Activated T-cell treated with anti-CD3 and anti-CD28 coated beads, Interleukin-2, amount 50 U/mL, for 4 hours (primary cell): Measurements from ENCODE around the gene FGF3. TPM values are rescaled to one million over a fixed set of nuclear protein-coding genes. Genes with fewer than 3 reads are reported as not detected.

Source experiments
- ATAC-seq, 2 donors: fragments of 200-7000 bp; cut with Tn5 transposase; one replicate each; pipeline ENCODE4 v1.10.0; 2021
- DNase-seq: peaks from one replicate; pipeline ENCODE4 v3.0.0-alpha.2; 2020
- H3K27me3 Mint-ChIP-seq: one replicate; pipeline ENCODE4 v1.8.0; 2021; ENCODE audit warnings: low read depth, mixed read lengths
- H3K36me3 Mint-ChIP-seq: one replicate; pipeline ENCODE4 v1.8.0; 2022; ENCODE audit warnings: mixed read lengths; ENCODE audit not compliant: insufficient read depth
- H3K4me1 Mint-ChIP-seq: one replicate; pipeline ENCODE4 v1.8.0; 2021; ENCODE audit warnings: low read depth, mixed read lengths
- H3K4me3 Mint-ChIP-seq: one replicate; pipeline ENCODE4 v1.8.0; 2021; ENCODE audit warnings: mild to moderate bottlenecking, moderate library complexity, mixed read lengths
- H3K9me3 Mint-ChIP-seq: one replicate; pipeline ENCODE4 v1.8.0; 2021; ENCODE audit warnings: mixed read lengths
- total RNA-seq, 3 donors: library from RNA; stranded (reverse); gene quantifications; one replicate each; pipeline ENCODE4 v1.2.1, GENCODE V29; 2021

The FGF3 gene
- total RNA-seq, 3 donors from 2014 or later = not detected

DNA sequence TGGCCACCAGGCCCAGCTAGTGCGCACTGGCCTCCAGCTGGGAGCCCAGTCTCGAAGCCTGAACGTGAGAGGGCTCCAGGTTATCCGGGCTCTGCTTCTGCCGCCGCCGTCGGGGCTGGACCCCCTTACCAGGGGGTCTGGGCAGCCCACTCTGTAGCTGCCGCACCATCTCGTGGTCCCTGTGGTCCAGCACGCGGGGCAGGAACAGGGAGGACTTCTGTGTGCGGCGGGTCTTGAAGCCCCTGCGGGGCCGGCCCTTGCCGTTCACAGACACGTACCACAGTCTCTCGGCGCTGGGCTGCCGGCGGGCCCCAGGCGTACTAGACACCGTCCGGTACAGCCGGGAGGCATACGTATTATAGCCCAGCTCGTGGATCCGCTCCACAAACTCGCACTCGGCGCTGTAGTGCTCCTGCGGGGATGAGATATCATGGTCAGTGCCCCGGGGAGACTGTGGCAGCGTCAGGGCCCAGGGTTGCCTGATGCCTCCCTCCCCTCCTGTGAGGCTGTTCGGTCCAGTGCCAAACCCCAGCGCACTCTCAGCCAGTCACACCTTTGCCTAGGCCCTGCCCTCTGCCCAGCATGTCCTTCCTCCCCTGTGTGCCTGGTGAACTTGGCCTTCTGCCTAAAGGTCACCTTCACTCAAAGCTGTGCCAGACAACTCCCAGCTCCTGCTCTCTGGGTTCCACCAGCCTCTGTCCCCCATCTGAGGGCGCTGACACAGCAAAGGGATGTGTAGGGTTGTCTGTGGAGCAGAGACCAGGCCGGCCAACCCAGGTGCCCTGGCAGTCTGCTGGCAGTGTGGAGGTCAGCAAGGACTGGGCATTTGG, 8.7 kb downstream of the FGF3 start:
- Mint-ChIP-seq H3K9me3 (no peaks in the 10 kb centered on the region), H3K36me3 (no peaks in the 10 kb centered on the region), H3K4me3 (no peak overlapping the region), H3K27me3 (peaks cover 28% of the 10 kb centered on the region), H3K4me1 (no peaks in the 10 kb centered on the region)
- no peak for DNase-seq
- no peak for ATAC-seq

DNA sequence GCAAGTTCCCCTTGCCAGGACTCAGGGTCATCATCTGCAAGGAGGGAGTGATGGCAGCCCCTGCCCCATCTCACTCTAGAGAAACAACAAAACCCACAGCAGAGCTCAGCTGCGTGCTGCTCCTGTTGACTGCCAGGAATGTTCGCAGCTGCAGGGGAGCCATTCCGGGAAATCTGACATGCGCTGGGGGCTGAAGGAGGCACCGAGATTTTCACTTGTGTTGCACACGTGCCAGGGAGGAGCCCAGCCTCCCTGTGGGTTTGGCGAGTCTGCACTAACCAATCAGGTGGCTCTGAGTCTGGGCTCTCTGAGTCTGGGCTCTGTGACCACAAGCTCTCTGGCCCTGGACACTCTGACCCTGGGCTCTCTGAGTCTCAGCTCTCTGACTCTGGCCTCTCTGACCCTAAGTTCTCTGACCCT, 10.5 kb downstream of the FGF3 start:
- no peaks in the 10 kb centered on the region for H3K36me3 Mint-ChIP-seq
- DNase-seq = no peak
- peaks cover 20% of the 10 kb centered on the region for H3K27me3 Mint-ChIP-seq
- no peaks in the 10 kb centered on the region for H3K4me1 Mint-ChIP-seq
- no peaks in the 10 kb centered on the region for H3K9me3 Mint-ChIP-seq
- no peak overlapping the region for H3K4me3 Mint-ChIP-seq
- no peak for ATAC-seq

DNA sequence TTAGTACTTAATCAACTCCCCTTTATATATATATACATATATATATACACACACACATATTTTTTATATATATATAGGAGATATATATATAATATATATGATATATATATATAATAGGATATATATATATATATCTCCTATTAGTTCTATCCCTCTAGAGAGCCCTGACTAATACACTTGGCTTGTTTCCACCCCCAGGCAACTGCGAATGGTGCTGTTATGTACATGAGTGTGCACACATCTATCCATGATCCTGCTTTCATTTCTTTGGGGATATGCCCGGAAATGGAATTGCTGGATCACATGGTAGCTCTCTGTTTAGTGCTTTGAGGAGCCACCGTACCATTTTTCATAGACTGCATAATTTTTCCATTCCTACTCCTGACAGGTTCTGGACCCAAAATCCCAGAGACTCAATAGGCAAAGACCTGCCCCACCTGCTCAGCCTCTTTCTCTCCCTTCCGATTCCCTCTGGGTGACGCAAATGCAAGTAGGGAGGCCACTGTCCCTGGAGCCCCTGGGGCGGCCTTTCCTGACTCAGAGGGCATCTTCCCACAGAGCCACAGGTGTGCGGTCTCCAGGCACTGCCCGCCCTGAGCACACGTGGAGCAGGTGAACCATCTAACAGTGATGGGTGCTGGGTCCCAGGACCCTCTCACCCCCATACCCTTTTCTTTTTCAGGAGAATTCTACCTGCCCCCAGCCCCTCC, 12.0 kb downstream of the FGF3 start:
- H3K9me3 Mint-ChIP-seq = no peaks in the 10 kb centered on the region
- ATAC-seq = no peak
- peaks cover 20% of the 10 kb centered on the region for H3K27me3 Mint-ChIP-seq
- no peak for DNase-seq
- H3K36me3 Mint-ChIP-seq = no peaks in the 10 kb centered on the region
- no peaks in the 10 kb centered on the region for H3K4me1 Mint-ChIP-seq
- H3K4me3 Mint-ChIP-seq = no peak overlapping the region

- H3K27me3 Mint-ChIP-seq = peaks cover 17% of the 10 kb centered on the region
- H3K36me3 Mint-ChIP-seq = no peaks in the 10 kb centered on the region
- no peaks in the 10 kb centered on the region for H3K9me3 Mint-ChIP-seq
- H3K4me1 Mint-ChIP-seq = no peaks in the 10 kb centered on the region
- ATAC-seq (no peak), DNase-seq (no peak)
- no peak overlapping the region for H3K4me3 Mint-ChIP-seq
Observed at GRCh38 chr11:69804769-69805508, 14.3 kb downstream of the FGF3 start.

DNA sequence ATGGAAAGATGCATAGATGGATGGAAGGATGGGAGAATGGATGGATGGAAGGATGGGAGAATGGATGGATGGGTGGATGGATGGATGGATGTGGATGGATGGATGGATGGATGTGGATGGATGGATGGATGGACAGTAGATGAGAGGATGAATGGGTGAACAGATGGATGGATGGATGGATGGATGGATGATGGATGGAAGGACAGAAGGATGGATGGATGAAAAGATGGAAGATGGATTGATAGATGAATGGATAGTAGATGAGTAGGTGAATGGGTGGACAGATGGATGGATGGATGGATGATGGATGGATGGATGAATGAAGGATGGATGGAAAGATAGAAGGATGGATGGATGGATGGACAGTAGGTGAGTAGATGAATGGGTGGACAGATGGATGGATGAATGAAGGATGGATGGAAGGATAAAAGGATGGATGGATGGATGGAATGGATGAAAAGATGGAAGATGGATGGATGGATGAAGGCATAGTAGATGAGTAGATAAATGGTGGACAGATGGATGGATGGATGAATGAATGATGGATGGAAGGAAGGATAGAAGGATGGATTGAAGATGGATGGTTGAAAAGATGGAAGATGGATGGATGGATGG, 15.5 kb downstream of the FGF3 start:
- H3K9me3 Mint-ChIP-seq = no peaks in the 10 kb centered on the region
- H3K4me3 Mint-ChIP-seq = no peak overlapping the region
- no peak for ATAC-seq
- peaks cover 15% of the 10 kb centered on the region for H3K27me3 Mint-ChIP-seq
- H3K4me1 Mint-ChIP-seq = no peaks in the 10 kb centered on the region
- no peaks in the 10 kb centered on the region for H3K36me3 Mint-ChIP-seq
- DNase-seq = no peak

DNA sequence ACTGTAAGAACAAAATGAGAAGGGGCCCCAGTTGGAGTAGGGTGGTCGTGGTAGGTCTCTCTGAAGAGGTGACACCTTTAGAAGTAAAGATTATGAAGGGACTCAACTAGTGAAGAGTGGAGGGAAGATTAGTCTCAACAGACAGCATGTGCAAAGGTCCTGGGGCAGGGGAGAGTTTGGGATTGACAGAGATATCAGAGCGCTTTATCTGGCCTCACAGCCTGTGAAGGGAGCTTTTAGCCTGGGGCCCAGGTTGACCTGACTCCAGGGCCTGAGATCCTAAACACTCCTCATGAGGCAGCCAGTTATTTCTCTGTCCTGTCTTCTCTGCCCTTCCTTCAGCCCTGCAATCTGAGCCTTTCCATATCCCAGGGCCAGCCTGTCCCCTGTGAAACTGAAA, 16.2 kb downstream of the FGF3 start:
- no peaks in the 10 kb centered on the region for H3K9me3 Mint-ChIP-seq
- no peak for ATAC-seq
- no peaks in the 10 kb centered on the region for H3K36me3 Mint-ChIP-seq

DNA sequence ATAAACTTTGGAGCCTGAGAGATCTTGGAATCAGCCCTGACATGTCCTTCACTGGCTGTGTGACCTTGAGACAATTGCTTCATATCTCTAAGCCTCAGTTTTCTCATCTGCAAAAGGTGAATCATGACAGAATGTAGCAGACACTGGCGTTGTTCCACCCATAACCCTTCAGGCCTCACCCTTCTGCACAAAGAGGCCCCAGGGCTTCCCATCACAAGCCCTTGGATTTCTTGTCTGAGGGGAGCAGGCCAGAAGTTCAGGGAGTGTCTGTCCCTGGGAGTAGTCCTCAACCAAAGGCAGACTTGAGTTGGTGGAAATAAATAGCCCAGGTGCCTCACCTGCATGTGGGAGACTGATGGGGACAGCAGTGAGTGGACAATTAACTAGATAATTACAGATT, 16.6 kb downstream of the FGF3 start:
- no peak for ATAC-seq
- DNase-seq = no peak
- Mint-ChIP-seq H3K9me3 (no peaks in the 10 kb centered on the region), H3K36me3 (no peaks in the 10 kb centered on the region), H3K4me3 (no peak overlapping the region), H3K27me3 (peaks cover 11% of the 10 kb centered on the region), H3K4me1 (no peaks in the 10 kb centered on the region)

More for the DNA sequence above, 16.2 kb downstream of the FGF3 start:
- Mint-ChIP-seq H3K4me3 (no peak overlapping the region), H3K27me3 (peaks cover 12% of the 10 kb centered on the region), H3K4me1 (no peaks in the 10 kb centered on the region)
- DNase-seq = no peak

- Mint-ChIP-seq H3K4me3 (no peak overlapping the region), H3K9me3 (no peaks in the 10 kb centered on the region), H3K4me1 (no peaks in the 10 kb centered on the region), H3K36me3 (no peaks in the 10 kb centered on the region), H3K27me3 (peaks cover 6% of the 10 kb centered on the region)
- DNase-seq (peak; percentile 14), ATAC-seq (no peak)
Observed at GRCh38 chr11:69801513-69802335, 17.5 kb downstream of the FGF3 start.

DNA sequence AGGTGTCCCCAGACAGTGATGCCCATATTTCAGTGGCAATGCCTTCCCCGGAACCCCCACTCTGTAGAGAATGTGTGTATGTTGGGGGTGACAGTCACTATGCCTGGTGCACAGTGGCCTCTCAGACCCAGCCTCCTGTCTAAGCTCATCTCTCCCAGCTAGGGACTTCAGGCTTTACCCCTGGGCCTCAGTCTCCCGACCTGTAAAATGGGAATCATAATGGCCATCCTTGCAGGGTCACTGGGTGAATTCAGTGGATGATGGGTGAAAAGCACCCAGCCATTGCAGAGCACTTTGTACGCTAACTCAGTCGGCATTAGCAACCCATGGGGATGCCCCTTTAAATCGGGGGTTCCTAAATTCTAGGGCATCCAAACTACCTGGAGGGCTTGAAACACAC, 18.9 kb downstream of the FGF3 start:
- DNase-seq (no peak), ATAC-seq (no peak)
- Mint-ChIP-seq H3K27me3 (no peaks in the 10 kb centered on the region), H3K36me3 (no peaks in the 10 kb centered on the region), H3K4me1 (no peaks in the 10 kb centered on the region), H3K9me3 (no peaks in the 10 kb centered on the region), H3K4me3 (no peak overlapping the region)

DNA sequence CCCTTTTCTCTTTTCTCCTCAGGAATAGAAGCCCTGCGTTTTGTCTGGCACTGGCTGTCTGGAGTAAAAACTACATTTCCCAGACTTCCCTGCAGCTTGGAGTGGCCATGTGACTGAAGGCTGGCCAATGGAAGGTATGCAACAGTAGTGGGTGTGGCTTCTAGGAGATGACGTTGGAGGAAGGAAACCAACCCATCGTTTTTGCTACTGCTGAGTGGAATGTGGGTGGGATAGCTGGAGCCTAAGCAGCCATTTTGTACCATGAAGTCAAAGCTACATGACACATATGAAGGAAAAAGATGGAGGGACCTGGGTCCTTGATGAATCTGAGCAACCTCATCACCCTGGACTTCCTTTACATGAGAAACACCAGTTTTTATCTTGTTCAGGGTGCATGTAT, 19.6 kb downstream of the FGF3 start:
- DNase-seq (no peak), ATAC-seq (no peak)
- H3K4me3 Mint-ChIP-seq = no peak overlapping the region
- H3K9me3 Mint-ChIP-seq = no peaks in the 10 kb centered on the region
- no peaks in the 10 kb centered on the region for H3K27me3 Mint-ChIP-seq
- no peaks in the 10 kb centered on the region for H3K4me1 Mint-ChIP-seq
- no peaks in the 10 kb centered on the region for H3K36me3 Mint-ChIP-seq

- no peaks in the 10 kb centered on the region for H3K36me3 Mint-ChIP-seq
- no peaks in the 10 kb centered on the region for H3K9me3 Mint-ChIP-seq
- H3K27me3 Mint-ChIP-seq = no peaks in the 10 kb centered on the region
- DNase-seq (no peak), ATAC-seq (no peak)
- no peak overlapping the region for H3K4me3 Mint-ChIP-seq
- no peaks in the 10 kb centered on the region for H3K4me1 Mint-ChIP-seq
Observed at GRCh38 chr11:69799097-69799496, 20.1 kb downstream of the FGF3 start.

DNA sequence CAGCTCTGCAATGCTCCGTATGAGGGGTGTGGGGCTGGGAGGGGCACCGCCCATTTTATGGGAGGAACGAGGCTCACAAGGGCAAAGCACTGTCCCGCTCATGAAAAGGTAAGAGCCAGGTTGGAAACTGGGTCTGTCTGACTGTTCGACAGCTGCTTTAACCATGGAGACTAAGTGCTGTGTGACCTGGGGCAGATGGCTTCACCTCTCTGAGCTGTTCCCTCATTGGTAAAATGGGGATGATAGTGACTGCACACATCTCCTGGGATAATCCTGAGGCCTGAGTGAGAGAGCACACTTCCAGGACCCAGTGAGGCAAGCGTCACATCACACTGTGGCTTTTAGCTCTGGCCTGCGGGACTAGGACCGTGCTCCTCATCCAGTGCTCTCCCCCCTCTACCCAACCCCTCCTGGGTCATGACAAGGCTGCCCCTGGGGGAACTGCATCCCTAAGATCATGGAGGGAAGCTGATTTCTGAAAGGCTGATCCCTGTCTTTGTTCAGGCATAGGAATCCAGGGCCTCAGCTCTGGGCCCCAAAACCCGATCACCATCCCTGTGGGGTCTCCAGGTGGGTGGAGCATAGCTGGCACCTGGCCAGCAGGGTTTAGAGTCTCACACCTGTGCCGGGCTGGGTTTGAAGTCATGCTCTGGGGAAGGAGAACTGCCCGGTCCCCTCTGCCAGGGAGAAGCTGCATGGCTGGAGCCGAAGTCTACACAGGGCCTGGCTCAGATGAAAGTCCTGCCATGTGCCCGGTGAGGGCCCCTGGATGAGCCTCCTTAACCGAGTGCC, 21.3 kb downstream of the FGF3 start:
- no peak for ATAC-seq
- no peak for DNase-seq
- Mint-ChIP-seq H3K36me3 (no peaks in the 10 kb centered on the region), H3K9me3 (no peaks in the 10 kb centered on the region), H3K4me1 (no peaks in the 10 kb centered on the region), H3K4me3 (no peak overlapping the region), H3K27me3 (no peaks in the 10 kb centered on the region)

GRCh38 chr11:69797156-69797555, 22.1 kb downstream of the FGF3 start:
- DNase-seq (no peak), ATAC-seq (no peak)
- H3K4me3 Mint-ChIP-seq = no peak overlapping the region
- no peaks in the 10 kb centered on the region for H3K36me3 Mint-ChIP-seq
- H3K27me3 Mint-ChIP-seq = no peaks in the 10 kb centered on the region
- no peaks in the 10 kb centered on the region for H3K4me1 Mint-ChIP-seq
- no peaks in the 10 kb centered on the region for H3K9me3 Mint-ChIP-seq
